HCT116 (cell line): ENCODE results near the gene WNK1. TPM values are rescaled to one million over a fixed set of nuclear protein-coding genes. Genes with fewer than 3 reads are reported as not detected.

Experiments
- ATAC-seq: fragments of 200-7000 bp; cut with Tn5 transposase; 2 replicates; pipeline ENCODE4 v1.9.1; 2020; ENCODE audit warnings: mild to moderate bottlenecking, moderate library complexity
- BruUV-seq: library from RNA; stranded (reverse); fragments of 400-500 nt; replicated peaks from 2 replicates; lab custom pipeline; 2021; lab: Mats Ljungman, UMichigan
- CTCF ChIA-PET: fragments of 300-600 bp; sonication (Branson Sonifier 250); formaldehyde crosslinking; loops from one replicate; lab custom pipeline; 2021; ENCODE audit warnings: antibody characterized with exemption; lab: Charles Lee
- POLR2A ChIA-PET: fragments of 300-600, 350-600 bp; sonication (Branson Sonifier 250); formaldehyde crosslinking; loops from one replicate; lab custom pipeline; 2021; ENCODE audit warnings: antibody characterized with exemption; lab: Charles Lee
- RAD21 ChIA-PET, 2 experiments: fragments of 300-600 bp; sonication (Branson Sonifier 250); formaldehyde crosslinking; loops; one replicate each; lab custom pipeline; 2023; ENCODE audit warnings: low total read pairs in 2 of 2; ENCODE audit not compliant: uncharacterized antibody in 2 of 2, unreplicated experiment in 2 of 2, low non-redundant PET in 1 of 2; lab: Charles Lee
- DNase-seq: peaks from one replicate; pipeline ENCODE4 v3.0.0-alpha.2; 2010; ENCODE audit warnings: low read depth, low spot score
- H2AFZ ChIP-seq: fragments of 200-600 bp; shearing (Covaris generic), sonication (generic); 2 replicates; pipeline ENCODE4 v1.6.1; 2017; ENCODE audit warnings: low read depth, mixed run types, mixed read lengths, antibody characterized with exemption, low read length; ENCODE audit not compliant: poor library complexity, severe bottlenecking
- H3K27ac ChIP-seq: 2 replicates; pipeline ENCODE4 v1.5.1; 2012; ENCODE audit warnings: low read depth, low read length
- H3K27me3 ChIP-seq: fragments of 200-600 bp; sonication (generic); 2 replicates; pipeline ENCODE4 v1.6.1; 2016; ENCODE audit warnings: mixed run types, low read length, mixed read lengths; ENCODE audit not compliant: insufficient read depth
- H3K36me3 ChIP-seq, 2 experiments: fragments of 200-500 bp in 1 of 2; fragments of 200-600 bp in 1 of 2; sonication (Bioruptor generic) in 1 of 2; sonication (generic) in 1 of 2; 2 replicates each; pipeline versions ENCODE4 v1.5.1 to v1.6.1; 2014 to 2016; ENCODE audit warnings: low read length in 2 of 2, inconsistent platforms in 1 of 2, mixed read lengths in 1 of 2, mixed run types in 1 of 2; ENCODE audit not compliant: insufficient read depth in 2 of 2, control insufficient read depth in 1 of 2
- H3K4me1 ChIP-seq, 2 experiments: fragments of 200-600 bp in 1 of 2; sonication (generic) in 1 of 2; 2 replicates each; pipeline versions ENCODE4 v1.5.1 to v1.6.1; 2012 to 2017; ENCODE audit warnings: low read length in 2 of 2, inconsistent platforms in 1 of 2, mild to moderate bottlenecking in 1 of 2, mixed read lengths in 1 of 2, mixed run types in 1 of 2, moderate library complexity in 1 of 2; ENCODE audit not compliant: insufficient read depth in 2 of 2, control insufficient read depth in 1 of 2
- H3K4me2 ChIP-seq: fragments of 200-600 bp; sonication (generic); 2 replicates; pipeline ENCODE4 v1.6.1; 2017; ENCODE audit warnings: mixed run types, low read length, mixed read lengths
- H3K4me3 ChIP-seq, 2 experiments: fragments of 200-600 bp in 1 of 2; sonication (generic) in 1 of 2; replicated peaks in 1 of 2; 2 replicates each; pipeline ENCODE4 v1.5.1; 2011 to 2016; ENCODE audit warnings: low read length in 2 of 2, control low read depth in 1 of 2, low read depth in 1 of 2, mild to moderate bottlenecking in 1 of 2, mixed read lengths in 1 of 2, mixed run types in 1 of 2
- H3K79me2 ChIP-seq: fragments of 200-600 bp; sonication (generic); 2 replicates; pipeline ENCODE4 v1.6.1; 2017; ENCODE audit warnings: mild to moderate bottlenecking, mixed run types, low read length, moderate library complexity, mixed read lengths; ENCODE audit not compliant: insufficient read depth
- H3K9ac ChIP-seq: fragments of 200-600 bp; sonication (generic); 2 replicates; pipeline ENCODE4 v1.6.1; 2016; ENCODE audit warnings: low read length, mixed read lengths
- H3K9me2 ChIP-seq: fragments of 200-600 bp; sonication (generic), shearing (Covaris generic); 2 replicates; pipeline ENCODE4 v1.6.1; 2017; ENCODE audit warnings: mixed run types, mild to moderate bottlenecking, moderate library complexity; ENCODE audit not compliant: insufficient read depth
- H3K9me3 ChIP-seq, 2 experiments: fragments of 200-500 bp in 1 of 2; fragments of 200-600 bp in 1 of 2; sonication (Bioruptor generic) in 1 of 2; sonication (generic) in 1 of 2; 2 replicates each; pipeline ENCODE4 v1.6.1; 2014 to 2017; ENCODE audit warnings: low read length in 2 of 2, mixed read lengths in 2 of 2, inconsistent platforms in 1 of 2, low read depth in 1 of 2, mild to moderate bottlenecking in 1 of 2, mixed run types in 1 of 2, moderate library complexity in 1 of 2; ENCODE audit not compliant: control insufficient read depth in 1 of 2, insufficient read depth in 1 of 2
- H4K20me1 ChIP-seq: fragments of 200-600 bp; sonication (generic), shearing (Covaris generic); 2 replicates; pipeline ENCODE4 v1.6.1; 2017; ENCODE audit warnings: mixed run types, mild to moderate bottlenecking, moderate library complexity; ENCODE audit not compliant: insufficient read depth
- ELF1 ChIP-seq: IDR thresholded peaks from 2 replicates; pipeline ENCODE4 v1.6.1; 2012; ENCODE audit warnings: low read depth, borderline replicate concordance
- EZH2 ChIP-seq: fragments of 200-600 bp; sonication (generic); IDR thresholded peaks from 2 replicates; pipeline ENCODE4 v1.6.1; 2017; ENCODE audit warnings: antibody characterized with exemption, mixed run types
- FOSL1 ChIP-seq: IDR thresholded peaks from 2 replicates; pipeline ENCODE4 v1.6.1; 2012; ENCODE audit warnings: low read depth
- POLR2A ChIP-seq: IDR thresholded peaks from 2 replicates; pipeline ENCODE4 v1.7.0; 2011; ENCODE audit warnings: borderline replicate concordance; ENCODE audit not compliant: insufficient read depth, insufficient read length; ENCODE audit errors: extremely low read depth
- POLR2AphosphoS5 ChIP-seq: IDR thresholded peaks from 2 replicates; pipeline ENCODE4 v1.6.1; 2011; ENCODE audit warnings: mild to moderate bottlenecking, low read depth, low read length, moderate library complexity
- RAD21 ChIP-seq: IDR thresholded peaks from 2 replicates; pipeline ENCODE4 v1.6.1; 2012; ENCODE audit warnings: low read depth, mild to moderate bottlenecking
- SP1 ChIP-seq: IDR thresholded peaks from 2 replicates; pipeline ENCODE4 v1.6.1; 2012; ENCODE audit warnings: low read depth
- SRF ChIP-seq: IDR thresholded peaks from 2 replicates; pipeline ENCODE4 v1.6.1; 2012; ENCODE audit warnings: low read depth
- ZFX ChIP-seq: fragments of 450-650 bp; IDR thresholded peaks from 2 replicates; pipeline ENCODE4 v1.6.1; 2017
- ZNF274 ChIP-seq: fragments of 200-500 bp; sonication (Bioruptor generic); IDR thresholded peaks from 2 replicates; pipeline ENCODE4 v1.6.1; 2014; ENCODE audit warnings: mild to moderate bottlenecking, low read depth, low read length, inconsistent platforms
- intact Hi-C: fragments of 100-400 bp; cut with micrococcal nuclease; formaldehyde crosslinking; loops from 2 replicates; pipeline ENCODE4 v1.10.0; 2022
- total RNA-seq: library from RNA; stranded (reverse); gene quantifications from one replicate; pipeline ENCODE4 v1.2.1, GENCODE V29; 2021; ENCODE audit not compliant: unreplicated experiment
- TF ChIP-seq, protein P1 (sequence below): IDR thresholded peaks from 2 replicates; pipeline ENCODE4 v1.6.1; 2012
- TF ChIP-seq, protein P2 (sequence below): IDR thresholded peaks from 2 replicates; pipeline ENCODE4 v1.6.1; 2011; ENCODE audit warnings: mild to moderate bottlenecking, low read length, moderate library complexity; ENCODE audit not compliant: insufficient replicate concordance; ENCODE audit errors: extremely low read depth
- TF ChIP-seq, protein P3 (sequence below): IDR thresholded peaks from 2 replicates; pipeline ENCODE4 v1.6.1; 2012
- TF ChIP-seq, protein P4 (sequence below), 3 experiments: fragments of 200-600 bp in 1 of 3; sonication (generic) in 1 of 3; IDR thresholded peaks in 2 of 3; conservative IDR thresholded peaks in 1 of 3; 2 replicates each; pipeline ENCODE4 v1.5.1; 2012 to 2017; ENCODE audit warnings: low read depth in 2 of 3, low read length in 2 of 3, antibody characterized with exemption in 1 of 3, borderline replicate concordance in 1 of 3, control low read depth in 1 of 3, mild to moderate bottlenecking in 1 of 3, mixed read lengths in 1 of 3, mixed run types in 1 of 3, moderate library complexity in 1 of 3; ENCODE audit not compliant: insufficient read depth in 1 of 3
- TF ChIP-seq, protein P5 (sequence below): IDR thresholded peaks from 2 replicates; pipeline ENCODE4 v1.6.1; 2012; ENCODE audit warnings: low read depth

Gene WNK1
- total RNA-seq, 1 experiment from 2014 or later, result 81.0 TPM

DNA sequence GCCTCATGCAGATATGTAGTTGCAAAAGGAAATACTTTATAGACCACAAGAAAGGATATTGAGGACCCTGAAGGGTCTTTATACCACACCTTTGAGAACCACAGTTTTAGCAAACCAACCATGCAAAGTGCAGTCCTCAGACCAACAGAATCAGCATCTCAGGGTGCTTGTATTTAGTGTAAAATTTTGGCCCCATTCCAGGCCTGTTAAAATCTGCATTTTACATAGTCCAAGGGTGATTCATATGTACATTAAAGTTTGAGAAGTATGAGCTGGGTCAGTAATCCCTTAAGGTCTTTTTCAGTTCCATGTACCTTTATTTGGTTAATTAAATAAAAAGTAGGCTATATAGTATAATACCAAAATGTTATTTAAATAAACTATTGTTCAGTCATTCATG, 91.2 kb downstream of the WNK1 start:
- peaks cover 5% of the 10 kb centered on the region; the same call in 1 of the 2 replicates for H4K20me1 ChIP-seq
- no peak overlapping the region for H3K4me2 ChIP-seq
- POLR2A ChIA-PET, result no interaction called here
- RAD21 ChIA-PET, result no interaction called here
- H3K79me2 ChIP-seq, result peaks cover 41% of the 10 kb centered on the region
- H3K27me3 ChIP-seq, result no peaks in the 10 kb centered on the region
- H3K9me2 ChIP-seq, result no peaks in the 10 kb centered on the region
- H3K9me3 ChIP-seq, result no peaks in the 10 kb centered on the region
- H3K36me3 ChIP-seq, result no peaks in the 10 kb centered on the region
- intact Hi-C loops, result no loop called here
- no peak overlapping the region for H3K4me3 ChIP-seq
- BruUV-seq, result no TSS peak
- ATAC-seq (no peak), DNase-seq (no peak)
- no peak overlapping the region for H3K9ac ChIP-seq
- H2AFZ ChIP-seq, result no peak overlapping the region
- no peak for TF ChIP-seq RAD21
- TF ChIP-seq EZH2, result no peak
- TF ChIP-seq, protein P1, sequence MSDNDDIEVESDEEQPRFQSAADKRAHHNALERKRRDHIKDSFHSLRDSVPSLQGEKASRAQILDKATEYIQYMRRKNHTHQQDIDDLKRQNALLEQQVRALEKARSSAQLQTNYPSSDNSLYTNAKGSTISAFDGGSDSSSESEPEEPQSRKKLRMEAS, result no peak
- no peak for TF ChIP-seq ZNF274
- no peak for TF ChIP-seq SRF
- TF ChIP-seq, protein P2, sequence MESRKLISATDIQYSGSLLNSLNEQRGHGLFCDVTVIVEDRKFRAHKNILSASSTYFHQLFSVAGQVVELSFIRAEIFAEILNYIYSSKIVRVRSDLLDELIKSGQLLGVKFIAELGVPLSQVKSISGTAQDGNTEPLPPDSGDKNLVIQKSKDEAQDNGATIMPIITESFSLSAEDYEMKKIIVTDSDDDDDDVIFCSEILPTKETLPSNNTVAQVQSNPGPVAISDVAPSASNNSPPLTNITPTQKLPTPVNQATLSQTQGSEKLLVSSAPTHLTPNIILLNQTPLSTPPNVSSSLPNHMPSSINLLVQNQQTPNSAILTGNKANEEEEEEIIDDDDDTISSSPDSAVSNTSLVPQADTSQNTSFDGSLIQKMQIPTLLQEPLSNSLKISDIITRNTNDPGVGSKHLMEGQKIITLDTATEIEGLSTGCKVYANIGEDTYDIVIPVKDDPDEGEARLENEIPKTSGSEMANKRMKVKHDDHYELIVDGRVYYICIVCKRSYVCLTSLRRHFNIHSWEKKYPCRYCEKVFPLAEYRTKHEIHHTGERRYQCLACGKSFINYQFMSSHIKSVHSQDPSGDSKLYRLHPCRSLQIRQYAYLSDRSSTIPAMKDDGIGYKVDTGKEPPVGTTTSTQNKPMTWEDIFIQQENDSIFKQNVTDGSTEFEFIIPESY, result no peak
- TF ChIP-seq, protein P3, sequence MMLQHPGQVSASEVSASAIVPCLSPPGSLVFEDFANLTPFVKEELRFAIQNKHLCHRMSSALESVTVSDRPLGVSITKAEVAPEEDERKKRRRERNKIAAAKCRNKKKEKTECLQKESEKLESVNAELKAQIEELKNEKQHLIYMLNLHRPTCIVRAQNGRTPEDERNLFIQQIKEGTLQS, result no peak
- no peak for TF ChIP-seq ZFX
- TF ChIP-seq ELF1, result no peak
- TF ChIP-seq POLR2A, result no peak
- TF ChIP-seq, protein P4, sequence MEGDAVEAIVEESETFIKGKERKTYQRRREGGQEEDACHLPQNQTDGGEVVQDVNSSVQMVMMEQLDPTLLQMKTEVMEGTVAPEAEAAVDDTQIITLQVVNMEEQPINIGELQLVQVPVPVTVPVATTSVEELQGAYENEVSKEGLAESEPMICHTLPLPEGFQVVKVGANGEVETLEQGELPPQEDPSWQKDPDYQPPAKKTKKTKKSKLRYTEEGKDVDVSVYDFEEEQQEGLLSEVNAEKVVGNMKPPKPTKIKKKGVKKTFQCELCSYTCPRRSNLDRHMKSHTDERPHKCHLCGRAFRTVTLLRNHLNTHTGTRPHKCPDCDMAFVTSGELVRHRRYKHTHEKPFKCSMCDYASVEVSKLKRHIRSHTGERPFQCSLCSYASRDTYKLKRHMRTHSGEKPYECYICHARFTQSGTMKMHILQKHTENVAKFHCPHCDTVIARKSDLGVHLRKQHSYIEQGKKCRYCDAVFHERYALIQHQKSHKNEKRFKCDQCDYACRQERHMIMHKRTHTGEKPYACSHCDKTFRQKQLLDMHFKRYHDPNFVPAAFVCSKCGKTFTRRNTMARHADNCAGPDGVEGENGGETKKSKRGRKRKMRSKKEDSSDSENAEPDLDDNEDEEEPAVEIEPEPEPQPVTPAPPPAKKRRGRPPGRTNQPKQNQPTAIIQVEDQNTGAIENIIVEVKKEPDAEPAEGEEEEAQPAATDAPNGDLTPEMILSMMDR (IDR thresholded peaks at IDR 0.05 in 2 of 3, conservative IDR thresholded peaks at IDR 0.05 in 1 of 3; ENCODE audit: borderline replicate concordance in 1 of 3, insufficient read depth in 1 of 3, low read depth in 2 of 3, low read length in 2 of 3), result no peak
- TF ChIP-seq, protein P5, sequence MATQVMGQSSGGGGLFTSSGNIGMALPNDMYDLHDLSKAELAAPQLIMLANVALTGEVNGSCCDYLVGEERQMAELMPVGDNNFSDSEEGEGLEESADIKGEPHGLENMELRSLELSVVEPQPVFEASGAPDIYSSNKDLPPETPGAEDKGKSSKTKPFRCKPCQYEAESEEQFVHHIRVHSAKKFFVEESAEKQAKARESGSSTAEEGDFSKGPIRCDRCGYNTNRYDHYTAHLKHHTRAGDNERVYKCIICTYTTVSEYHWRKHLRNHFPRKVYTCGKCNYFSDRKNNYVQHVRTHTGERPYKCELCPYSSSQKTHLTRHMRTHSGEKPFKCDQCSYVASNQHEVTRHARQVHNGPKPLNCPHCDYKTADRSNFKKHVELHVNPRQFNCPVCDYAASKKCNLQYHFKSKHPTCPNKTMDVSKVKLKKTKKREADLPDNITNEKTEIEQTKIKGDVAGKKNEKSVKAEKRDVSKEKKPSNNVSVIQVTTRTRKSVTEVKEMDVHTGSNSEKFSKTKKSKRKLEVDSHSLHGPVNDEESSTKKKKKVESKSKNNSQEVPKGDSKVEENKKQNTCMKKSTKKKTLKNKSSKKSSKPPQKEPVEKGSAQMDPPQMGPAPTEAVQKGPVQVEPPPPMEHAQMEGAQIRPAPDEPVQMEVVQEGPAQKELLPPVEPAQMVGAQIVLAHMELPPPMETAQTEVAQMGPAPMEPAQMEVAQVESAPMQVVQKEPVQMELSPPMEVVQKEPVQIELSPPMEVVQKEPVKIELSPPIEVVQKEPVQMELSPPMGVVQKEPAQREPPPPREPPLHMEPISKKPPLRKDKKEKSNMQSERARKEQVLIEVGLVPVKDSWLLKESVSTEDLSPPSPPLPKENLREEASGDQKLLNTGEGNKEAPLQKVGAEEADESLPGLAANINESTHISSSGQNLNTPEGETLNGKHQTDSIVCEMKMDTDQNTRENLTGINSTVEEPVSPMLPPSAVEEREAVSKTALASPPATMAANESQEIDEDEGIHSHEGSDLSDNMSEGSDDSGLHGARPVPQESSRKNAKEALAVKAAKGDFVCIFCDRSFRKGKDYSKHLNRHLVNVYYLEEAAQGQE, result no peak
- no peak for TF ChIP-seq SP1
- no peak for TF ChIP-seq POLR2AphosphoS5
- no peak for TF ChIP-seq FOSL1
- CTCF ChIA-PET, result no interaction called here
- peaks cover 0 to 11% of the 10 kb centered on the region in 2 experiments; a peak in 2 of 4 replicates for H3K4me1 ChIP-seq
- H3K27ac ChIP-seq, result no peak overlapping the region
